ENCODE data around the gene FGA.

Gene FGA

GRCh38 chr4:154578919-154579318 is 11.6 kb downstream of the FGA start:
- no peak for FAIRE-seq
- no peak for TF ChIP-seq CTCF (IDR thresholded peaks at IDR 0.05; ENCODE audit: insufficient read depth, missing control alignments)
- no peak for DNase-seq (ENCODE audit: insufficient read length, low spot score)

- no peak for FAIRE-seq
- no peak for TF ChIP-seq CTCF (IDR thresholded peaks at IDR 0.05; ENCODE audit: insufficient read depth, missing control alignments)
- DNase-seq (ENCODE audit: insufficient read length, low spot score), result no peak
These were observed 13.2 kb downstream of the FGA start for GRCh38 chr4:154577324-154577723.

- no peak for TF ChIP-seq CTCF (IDR thresholded peaks at IDR 0.05; ENCODE audit: insufficient read depth, missing control alignments)
- DNase-seq (ENCODE audit: insufficient read length, low spot score) (no peak), FAIRE-seq (no peak)
These were observed 16.2 kb downstream of the FGA start for GRCh38 chr4:154574311-154574710.

GRCh38 chr4:154573190-154573870 is 17.2 kb downstream of the FGA start:
- TF ChIP-seq CTCF (IDR thresholded peaks at IDR 0.05; ENCODE audit: insufficient read depth, missing control alignments), result no peak
- DNase-seq (ENCODE audit: insufficient read length, low spot score), result no peak
- no peak for FAIRE-seq

- TF ChIP-seq CTCF (IDR thresholded peaks at IDR 0.05; ENCODE audit: insufficient read depth, missing control alignments), result no peak
- DNase-seq (ENCODE audit: insufficient read length, low spot score), result no peak
- no peak for FAIRE-seq
These were observed 21.0 kb downstream of the FGA start for GRCh38 chr4:154569584-154569983.

GRCh38 chr4:154569028-154569427 is 21.5 kb downstream of the FGA start:
- FAIRE-seq (no peak), DNase-seq (ENCODE audit: insufficient read length, low spot score) (no peak)
- no peak for TF ChIP-seq CTCF (IDR thresholded peaks at IDR 0.05; ENCODE audit: insufficient read depth, missing control alignments)

- no peak for TF ChIP-seq CTCF (IDR thresholded peaks at IDR 0.05; ENCODE audit: insufficient read depth, missing control alignments)
- FAIRE-seq, result no peak
- no peak for DNase-seq (ENCODE audit: insufficient read length, low spot score)
These were observed 23.8 kb downstream of the FGA start for GRCh38 chr4:154566639-154567204.
